Endometrium (tissue), 2 donors: ENCODE results near the gene DTNBP1.
"Not testable (repeated sequence)": the region's sequence is repeated elsewhere in the genome, so short reads cannot be mapped to it uniquely, and the experiment has no call there.

ENCODE experiments used
- FAIRE-seq: peaks from 2 replicates; lab custom pipeline; 2012; peaks lifted over from hg19 to GRCh38; lab: Jason Lieb, UNC
- donor health status: control.
- donor health status: control.

Gene DTNBP1

GRCh38 chr6:15556711-15557110, 106.1 kb downstream of the DTNBP1 start:
- FAIRE-seq: no peak

- FAIRE-seq: no peak
These were observed 107.5 kb downstream of the DTNBP1 start for GRCh38 chr6:15555101-15556038.

GRCh38 chr6:15554728-15555100, 108.1 kb downstream of the DTNBP1 start:
- FAIRE-seq: no peak

GRCh38 chr6:15553736-15554294, 109.0 kb downstream of the DTNBP1 start:
- no peak for FAIRE-seq

GRCh38 chr6:15553031-15553430, 109.8 kb downstream of the DTNBP1 start:
- no peak for FAIRE-seq

- no peak for FAIRE-seq
These were observed 111.0 kb downstream of the DTNBP1 start for GRCh38 chr6:15551798-15552197.

GRCh38 chr6:15551262-15551661, 111.6 kb downstream of the DTNBP1 start:
- no peak for FAIRE-seq

GRCh38 chr6:15550546-15551123, 112.2 kb downstream of the DTNBP1 start:
- FAIRE-seq: no peak

- no peak for FAIRE-seq
These were observed 113.5 kb downstream of the DTNBP1 start for GRCh38 chr6:15549371-15549770.

- FAIRE-seq: no peak
These were observed 115.4 kb downstream of the DTNBP1 start for GRCh38 chr6:15547400-15547799.

GRCh38 chr6:15546591-15546990, 116.2 kb downstream of the DTNBP1 start:
- no peak for FAIRE-seq

GRCh38 chr6:15544321-15544900, 118.4 kb downstream of the DTNBP1 start:
- no peak for FAIRE-seq

- not testable (repeated sequence) for FAIRE-seq
These were observed 119.4 kb downstream of the DTNBP1 start for GRCh38 chr6:15543332-15543917.

GRCh38 chr6:15539722-15540270, 123.0 kb downstream of the DTNBP1 start:
- no peak for FAIRE-seq

- FAIRE-seq: no peak
These were observed 123.9 kb downstream of the DTNBP1 start for GRCh38 chr6:15538766-15539495.

GRCh38 chr6:15538106-15538505, 124.7 kb downstream of the DTNBP1 start:
- FAIRE-seq: no peak

GRCh38 chr6:15536198-15536955, 126.5 kb downstream of the DTNBP1 start:
- no peak for FAIRE-seq

- FAIRE-seq: no peak
These were observed 127.2 kb downstream of the DTNBP1 start for GRCh38 chr6:15535495-15536197.

GRCh38 chr6:15534974-15535373, 127.9 kb downstream of the DTNBP1 start:
- no peak for FAIRE-seq

GRCh38 chr6:15533379-15534026, 129.3 kb downstream of the DTNBP1 start:
- FAIRE-seq: no peak
